HEK293 (cell line): Measurements from ENCODE around the gene CISD1.
A peak's percentile ranks its signal among the peaks of the same experiment; 100 is the strongest.

Source experiments
- CTCF ChIA-PET: fragments of 350-600 bp; formaldehyde crosslinking; extraction: SDS; loops from one replicate; lab custom pipeline; 2021; ENCODE audit warnings: antibody characterized with exemption; lab: Yijun Ruan, JAX
- POLR2A ChIA-PET: fragments of 300-600 bp; formaldehyde crosslinking; extraction: SDS; loops from one replicate; lab custom pipeline; 2020; ENCODE audit warnings: antibody characterized with exemption, inconsistent platforms; lab: Yijun Ruan, JAX
- H3K27ac ChIP-seq: fragments of 200-500 bp; sonication (Bioruptor generic); 2 replicates; pipeline ENCODE4 v1.5.1; 2014; ENCODE audit warnings: low read depth, low read length, control low read depth, inconsistent platforms; ENCODE audit errors: extremely low read depth
- H3K36me3 ChIP-seq, 2 experiments: fragments of 200-500 bp in 1 of 2; sonication (Bioruptor generic) in 1 of 2; 1 replicate in 1 of 2; 2 replicates in 1 of 2; pipeline ENCODE4 v1.5.1; 2014 to 2017; ENCODE audit warnings: inconsistent platforms in 2 of 2, low read length in 2 of 2; ENCODE audit not compliant: control insufficient read depth in 2 of 2, insufficient read depth in 1 of 2
- H3K4me1 ChIP-seq: fragments of 200-500 bp; sonication (Bioruptor generic); 2 replicates; pipeline ENCODE4 v1.5.1; 2014; ENCODE audit warnings: mild to moderate bottlenecking, low read length, inconsistent platforms; ENCODE audit not compliant: control insufficient read depth, insufficient read depth
- H3K4me3 ChIP-seq: 2 replicates; pipeline ENCODE4 v1.5.1; 2011; ENCODE audit warnings: low read depth, mild to moderate bottlenecking, control low read depth, low read length, moderate library complexity
- H3K9me3 ChIP-seq: fragments of 200-500 bp; sonication (Bioruptor generic); 2 replicates; pipeline ENCODE4 v1.5.1; 2014; ENCODE audit warnings: low read depth, low read length, inconsistent platforms; ENCODE audit not compliant: control insufficient read depth, insufficient read depth
- EGR2 ChIP-seq: fragments of 450-650 bp; formaldehyde crosslinking; IDR thresholded peaks from 2 replicates; pipeline ENCODE4 v1.5.1; 2016; ENCODE audit warnings: low read depth, missing biosample characterization, missing genetic modification characterization
- GLI2 ChIP-seq: fragments of 450-650 bp; formaldehyde crosslinking; IDR thresholded peaks from 2 replicates; pipeline ENCODE4; 2017; ENCODE audit warnings: missing biosample characterization, missing genetic modification characterization, low read depth, borderline replicate concordance
- GLIS2 ChIP-seq: fragments of 450-650 bp; formaldehyde crosslinking; IDR thresholded peaks from 2 replicates; pipeline ENCODE4 v1.5.1; 2016; ENCODE audit warnings: missing biosample characterization, missing genetic modification characterization
- KLF1 ChIP-seq: fragments of 450-650 bp; formaldehyde crosslinking; IDR thresholded peaks from 2 replicates; pipeline ENCODE4 v1.5.1; 2016; ENCODE audit warnings: missing biosample characterization, missing genetic modification characterization
- RBAK ChIP-seq: fragments of 450-650 bp; formaldehyde crosslinking; IDR thresholded peaks from 2 replicates; pipeline ENCODE4 v1.5.1; 2016; ENCODE audit warnings: missing biosample characterization, missing genetic modification characterization
- REPIN1 ChIP-seq: fragments of 450-650 bp; formaldehyde crosslinking; IDR thresholded peaks from 2 replicates; pipeline ENCODE4 v1.5.1; 2017; ENCODE audit warnings: missing biosample characterization, missing genetic modification characterization, low read depth
- SCRT2 ChIP-seq: fragments of 450-650 bp; formaldehyde crosslinking; IDR thresholded peaks from 2 replicates; pipeline ENCODE4 v1.5.1; 2016; ENCODE audit warnings: missing biosample characterization, missing genetic modification characterization
- TCF7L2 ChIP-seq: IDR thresholded peaks from 2 replicates; pipeline ENCODE4 v1.6.1; 2011; ENCODE audit warnings: low read depth, mild to moderate bottlenecking, inconsistent platforms, low read length, moderate library complexity, borderline replicate concordance
- TRIM28 ChIP-seq: IDR thresholded peaks from 2 replicates; pipeline ENCODE4 v1.6.1; 2011; ENCODE audit warnings: low read length, control low read depth, borderline replicate concordance
- ZNF155 ChIP-seq: fragments of 450-650 bp; formaldehyde crosslinking; IDR thresholded peaks from 2 replicates; pipeline ENCODE4 v1.5.1; 2016; ENCODE audit warnings: missing biosample characterization, missing genetic modification characterization
- ZNF157 ChIP-seq: fragments of 450-650 bp; formaldehyde crosslinking; IDR thresholded peaks from 2 replicates; pipeline ENCODE4 v1.5.1; 2016; ENCODE audit warnings: missing biosample characterization, missing genetic modification characterization
- ZNF341 ChIP-seq: fragments of 450-650 bp; formaldehyde crosslinking; IDR thresholded peaks from 2 replicates; pipeline ENCODE4; 2016; ENCODE audit warnings: low read depth, missing biosample characterization, missing genetic modification characterization
- ZNF404 ChIP-seq: fragments of 450-650 bp; formaldehyde crosslinking; IDR thresholded peaks from 2 replicates; pipeline ENCODE4 v1.5.1; 2017; ENCODE audit warnings: missing biosample characterization, missing genetic modification characterization
- ZNF48 ChIP-seq: fragments of 450-650 bp; formaldehyde crosslinking; IDR thresholded peaks from 2 replicates; pipeline ENCODE4 v1.5.1; 2016; ENCODE audit warnings: missing biosample characterization, missing genetic modification characterization
- ZNF548 ChIP-seq: fragments of 450-650 bp; formaldehyde crosslinking; IDR thresholded peaks from 2 replicates; pipeline ENCODE4 v1.5.1; 2016; ENCODE audit warnings: missing biosample characterization, missing genetic modification characterization
- ZNF610 ChIP-seq: fragments of 450-650 bp; formaldehyde crosslinking; IDR thresholded peaks from 2 replicates; pipeline ENCODE4 v1.5.1; 2016; ENCODE audit warnings: missing biosample characterization, missing genetic modification characterization, borderline replicate concordance
- ZNF747 ChIP-seq: fragments of 450-650 bp; formaldehyde crosslinking; IDR thresholded peaks from 2 replicates; pipeline ENCODE4 v1.5.1; 2016; ENCODE audit warnings: missing biosample characterization, missing genetic modification characterization
- ZNF777 ChIP-seq: fragments of 450-650 bp; formaldehyde crosslinking; IDR thresholded peaks from 2 replicates; pipeline ENCODE4 v1.5.1; 2017; ENCODE audit warnings: missing biosample characterization, missing genetic modification characterization, borderline replicate concordance
- ZNF843 ChIP-seq: fragments of 450-650 bp; formaldehyde crosslinking; IDR thresholded peaks from 2 replicates; pipeline ENCODE4 v1.5.1; 2016; ENCODE audit warnings: missing biosample characterization, missing genetic modification characterization
- TF ChIP-seq, protein P1 (sequence below): fragments of 450-650 bp; formaldehyde crosslinking; IDR thresholded peaks from 2 replicates; pipeline ENCODE4 v1.5.1; 2016; ENCODE audit warnings: missing biosample characterization, missing genetic modification characterization
- TF ChIP-seq, protein P2 (sequence below): fragments of 450-650 bp; formaldehyde crosslinking; IDR thresholded peaks from 2 replicates; pipeline ENCODE4 v1.5.1; 2016; ENCODE audit warnings: missing biosample characterization, missing genetic modification characterization, low read depth
- TF ChIP-seq, protein P3 (sequence below): fragments of 450-650 bp; formaldehyde crosslinking; IDR thresholded peaks from 2 replicates; pipeline ENCODE4 v1.5.1; 2016; ENCODE audit warnings: missing biosample characterization, missing genetic modification characterization
- TF ChIP-seq, protein P4 (sequence below): fragments of 450-650 bp; formaldehyde crosslinking; IDR thresholded peaks from 2 replicates; pipeline ENCODE4 v1.5.1; 2016; ENCODE audit warnings: missing biosample characterization, missing genetic modification characterization
- TF ChIP-seq, protein P5 (sequence below): fragments of 450-650 bp; formaldehyde crosslinking; IDR thresholded peaks from 2 replicates; pipeline ENCODE4 v1.5.1; 2016; ENCODE audit warnings: missing biosample characterization, missing genetic modification characterization
- TF ChIP-seq, protein P6 (sequence below): fragments of 450-650 bp; formaldehyde crosslinking; IDR thresholded peaks from 2 replicates; pipeline ENCODE4 v1.5.1; 2016; ENCODE audit warnings: missing biosample characterization, missing genetic modification characterization

CISD1 gene

DNA sequence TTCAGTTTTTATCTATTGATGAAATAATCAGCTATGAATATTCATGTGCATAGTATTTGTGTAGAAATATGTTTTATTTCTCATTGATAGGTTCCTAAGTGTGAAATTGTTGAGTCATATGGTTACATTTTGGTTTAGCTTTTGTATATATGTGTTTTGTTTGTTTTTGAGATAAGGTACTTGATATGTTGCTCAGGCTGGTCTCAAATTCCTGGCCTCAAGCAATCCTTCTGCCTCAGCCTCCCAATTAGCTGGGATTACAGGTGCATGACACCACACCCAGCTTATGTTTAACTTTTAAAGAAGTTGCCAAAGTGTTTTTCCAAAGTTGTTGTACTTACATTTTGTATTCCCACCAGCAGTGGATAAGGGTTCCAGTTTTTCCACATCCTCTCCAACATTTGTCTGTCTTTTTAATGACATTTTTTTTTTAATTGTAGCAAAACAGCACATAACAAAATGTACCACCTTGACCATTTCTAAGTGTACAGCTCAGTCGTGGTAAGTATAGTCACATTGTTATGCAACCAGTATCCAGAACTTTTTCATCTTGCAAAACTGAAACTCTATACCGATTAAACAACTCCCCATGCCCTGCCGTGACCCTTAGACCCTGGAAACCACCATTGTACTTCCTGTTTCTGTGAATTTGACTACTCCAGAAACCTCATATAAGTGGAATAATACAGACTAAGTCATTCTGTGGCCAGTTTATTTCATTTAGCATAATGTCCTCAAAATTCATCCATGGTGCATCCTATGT is 53.3 kb downstream of the CISD1 start:
- Histone ChIP-seq H3K9me3 (no peaks in the 10 kb centered on the region), H3K4me1 (no peaks in the 10 kb centered on the region; the same call in 1 of the 2 replicates), H3K27ac (no peak overlapping the region), H3K4me3 (no peak overlapping the region), H3K36me3 (no peaks in the 10 kb centered on the region)
- POLR2A ChIA-PET, result interaction anchor here (0.6 to 1.6 kb wide), 2 partner anchors 13 to 22 kb away, joined by 3 to 5 read pairs; partner anchors contain the start of gene UBE2D1
- CTCF ChIA-PET, result interaction anchor here (0.6 to 2.5 kb wide), 4 partner anchors 22 to 473 kb away, joined by 3 to 5 read pairs (median 4); no protein-coding TSS in a partner anchor
- TF ChIP-seq ZNF548 (no peak), ZNF341 (tag by site-specific recombination) (no peak), ZNF157 (no peak), ZNF48 (no peak), ZNF777 (tag by site-specific recombination) (no peak), EGR2 (tag by site-specific recombination) (no peak), GLIS2 (tag by site-specific recombination) (no peak), ZNF155 (no peak), REPIN1 (tag by site-specific recombination) (no peak), RBAK (tag by site-specific recombination) (no peak), ZNF404 (no peak), ZNF610 (tag by site-specific recombination) (no peak), SCRT2 (tag by site-specific recombination) (no peak), KLF1 (tag by site-specific recombination) (peak; percentile 43; the same call in 1 of the 2 replicates), TRIM28 (0 out of 2 replicates have a peak, but pooled peaks have one; percentile 18), GLI2 (tag by site-specific recombination) (no peak), ZNF747 (tag by site-specific recombination) (no peak), TCF7L2 (no peak), ZNF843 (0 out of 2 replicates have a peak, but pooled peaks have one; percentile 39)
- TF ChIP-seq, protein P1, sequence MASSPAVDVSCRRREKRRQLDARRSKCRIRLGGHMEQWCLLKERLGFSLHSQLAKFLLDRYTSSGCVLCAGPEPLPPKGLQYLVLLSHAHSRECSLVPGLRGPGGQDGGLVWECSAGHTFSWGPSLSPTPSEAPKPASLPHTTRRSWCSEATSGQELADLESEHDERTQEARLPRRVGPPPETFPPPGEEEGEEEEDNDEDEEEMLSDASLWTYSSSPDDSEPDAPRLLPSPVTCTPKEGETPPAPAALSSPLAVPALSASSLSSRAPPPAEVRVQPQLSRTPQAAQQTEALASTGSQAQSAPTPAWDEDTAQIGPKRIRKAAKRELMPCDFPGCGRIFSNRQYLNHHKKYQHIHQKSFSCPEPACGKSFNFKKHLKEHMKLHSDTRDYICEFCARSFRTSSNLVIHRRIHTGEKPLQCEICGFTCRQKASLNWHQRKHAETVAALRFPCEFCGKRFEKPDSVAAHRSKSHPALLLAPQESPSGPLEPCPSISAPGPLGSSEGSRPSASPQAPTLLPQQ (tag by site-specific recombination), result no peak
- TF ChIP-seq, protein P2, sequence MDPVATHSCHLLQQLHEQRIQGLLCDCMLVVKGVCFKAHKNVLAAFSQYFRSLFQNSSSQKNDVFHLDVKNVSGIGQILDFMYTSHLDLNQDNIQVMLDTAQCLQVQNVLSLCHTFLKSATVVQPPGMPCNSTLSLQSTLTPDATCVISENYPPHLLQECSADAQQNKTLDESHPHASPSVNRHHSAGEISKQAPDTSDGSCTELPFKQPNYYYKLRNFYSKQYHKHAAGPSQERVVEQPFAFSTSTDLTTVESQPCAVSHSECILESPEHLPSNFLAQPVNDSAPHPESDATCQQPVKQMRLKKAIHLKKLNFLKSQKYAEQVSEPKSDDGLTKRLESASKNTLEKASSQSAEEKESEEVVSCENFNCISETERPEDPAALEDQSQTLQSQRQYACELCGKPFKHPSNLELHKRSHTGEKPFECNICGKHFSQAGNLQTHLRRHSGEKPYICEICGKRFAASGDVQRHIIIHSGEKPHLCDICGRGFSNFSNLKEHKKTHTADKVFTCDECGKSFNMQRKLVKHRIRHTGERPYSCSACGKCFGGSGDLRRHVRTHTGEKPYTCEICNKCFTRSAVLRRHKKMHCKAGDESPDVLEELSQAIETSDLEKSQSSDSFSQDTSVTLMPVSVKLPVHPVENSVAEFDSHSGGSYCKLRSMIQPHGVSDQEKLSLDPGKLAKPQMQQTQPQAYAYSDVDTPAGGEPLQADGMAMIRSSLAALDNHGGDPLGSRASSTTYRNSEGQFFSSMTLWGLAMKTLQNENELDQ (tag by site-specific recombination), result no peak
- TF ChIP-seq, protein P3, sequence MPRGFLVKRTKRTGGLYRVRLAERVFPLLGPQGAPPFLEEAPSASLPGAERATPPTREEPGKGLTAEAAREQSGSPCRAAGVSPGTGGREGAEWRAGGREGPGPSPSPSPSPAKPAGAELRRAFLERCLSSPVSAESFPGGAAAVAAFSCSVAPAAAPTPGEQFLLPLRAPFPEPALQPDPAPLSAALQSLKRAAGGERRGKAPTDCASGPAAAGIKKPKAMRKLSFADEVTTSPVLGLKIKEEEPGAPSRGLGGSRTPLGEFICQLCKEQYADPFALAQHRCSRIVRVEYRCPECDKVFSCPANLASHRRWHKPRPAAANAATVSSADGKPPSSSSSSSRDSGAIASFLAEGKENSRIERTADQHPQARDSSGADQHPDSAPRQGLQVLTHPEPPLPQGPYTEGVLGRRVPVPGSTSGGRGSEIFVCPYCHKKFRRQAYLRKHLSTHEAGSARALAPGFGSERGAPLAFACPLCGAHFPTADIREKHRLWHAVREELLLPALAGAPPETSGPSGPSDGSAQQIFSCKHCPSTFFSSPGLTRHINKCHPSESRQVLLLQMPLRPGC (tag by site-specific recombination), result 0 out of 2 replicates have a peak, but pooled peaks have one; percentile 34
- TF ChIP-seq, protein P4, sequence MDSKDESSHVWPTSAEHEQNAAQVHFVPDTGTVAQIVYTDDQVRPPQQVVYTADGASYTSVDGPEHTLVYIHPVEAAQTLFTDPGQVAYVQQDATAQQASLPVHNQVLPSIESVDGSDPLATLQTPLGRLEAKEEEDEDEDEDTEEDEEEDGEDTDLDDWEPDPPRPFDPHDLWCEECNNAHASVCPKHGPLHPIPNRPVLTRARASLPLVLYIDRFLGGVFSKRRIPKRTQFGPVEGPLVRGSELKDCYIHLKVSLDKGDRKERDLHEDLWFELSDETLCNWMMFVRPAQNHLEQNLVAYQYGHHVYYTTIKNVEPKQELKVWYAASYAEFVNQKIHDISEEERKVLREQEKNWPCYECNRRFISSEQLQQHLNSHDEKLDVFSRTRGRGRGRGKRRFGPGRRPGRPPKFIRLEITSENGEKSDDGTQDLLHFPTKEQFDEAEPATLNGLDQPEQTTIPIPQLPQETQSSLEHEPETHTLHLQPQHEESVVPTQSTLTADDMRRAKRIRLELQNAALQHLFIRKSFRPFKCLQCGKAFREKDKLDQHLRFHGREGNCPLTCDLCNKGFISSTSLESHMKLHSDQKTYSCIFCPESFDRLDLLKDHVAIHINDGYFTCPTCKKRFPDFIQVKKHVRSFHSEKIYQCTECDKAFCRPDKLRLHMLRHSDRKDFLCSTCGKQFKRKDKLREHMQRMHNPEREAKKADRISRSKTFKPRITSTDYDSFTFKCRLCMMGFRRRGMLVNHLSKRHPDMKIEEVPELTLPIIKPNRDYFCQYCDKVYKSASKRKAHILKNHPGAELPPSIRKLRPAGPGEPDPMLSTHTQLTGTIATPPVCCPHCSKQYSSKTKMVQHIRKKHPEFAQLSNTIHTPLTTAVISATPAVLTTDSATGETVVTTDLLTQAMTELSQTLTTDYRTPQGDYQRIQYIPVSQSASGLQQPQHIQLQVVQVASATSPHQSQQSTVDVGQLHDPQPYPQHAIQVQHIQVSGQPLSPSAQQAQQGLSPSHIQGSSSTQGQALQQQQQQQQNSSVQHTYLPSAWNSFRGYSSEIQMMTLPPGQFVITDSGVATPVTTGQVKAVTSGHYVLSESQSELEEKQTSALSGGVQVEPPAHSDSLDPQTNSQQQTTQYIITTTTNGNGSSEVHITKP (tag by site-specific recombination), result no peak
- TF ChIP-seq, protein P5, sequence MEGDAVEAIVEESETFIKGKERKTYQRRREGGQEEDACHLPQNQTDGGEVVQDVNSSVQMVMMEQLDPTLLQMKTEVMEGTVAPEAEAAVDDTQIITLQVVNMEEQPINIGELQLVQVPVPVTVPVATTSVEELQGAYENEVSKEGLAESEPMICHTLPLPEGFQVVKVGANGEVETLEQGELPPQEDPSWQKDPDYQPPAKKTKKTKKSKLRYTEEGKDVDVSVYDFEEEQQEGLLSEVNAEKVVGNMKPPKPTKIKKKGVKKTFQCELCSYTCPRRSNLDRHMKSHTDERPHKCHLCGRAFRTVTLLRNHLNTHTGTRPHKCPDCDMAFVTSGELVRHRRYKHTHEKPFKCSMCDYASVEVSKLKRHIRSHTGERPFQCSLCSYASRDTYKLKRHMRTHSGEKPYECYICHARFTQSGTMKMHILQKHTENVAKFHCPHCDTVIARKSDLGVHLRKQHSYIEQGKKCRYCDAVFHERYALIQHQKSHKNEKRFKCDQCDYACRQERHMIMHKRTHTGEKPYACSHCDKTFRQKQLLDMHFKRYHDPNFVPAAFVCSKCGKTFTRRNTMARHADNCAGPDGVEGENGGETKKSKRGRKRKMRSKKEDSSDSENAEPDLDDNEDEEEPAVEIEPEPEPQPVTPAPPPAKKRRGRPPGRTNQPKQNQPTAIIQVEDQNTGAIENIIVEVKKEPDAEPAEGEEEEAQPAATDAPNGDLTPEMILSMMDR (tag by site-specific recombination), result no peak
- TF ChIP-seq, protein P6, sequence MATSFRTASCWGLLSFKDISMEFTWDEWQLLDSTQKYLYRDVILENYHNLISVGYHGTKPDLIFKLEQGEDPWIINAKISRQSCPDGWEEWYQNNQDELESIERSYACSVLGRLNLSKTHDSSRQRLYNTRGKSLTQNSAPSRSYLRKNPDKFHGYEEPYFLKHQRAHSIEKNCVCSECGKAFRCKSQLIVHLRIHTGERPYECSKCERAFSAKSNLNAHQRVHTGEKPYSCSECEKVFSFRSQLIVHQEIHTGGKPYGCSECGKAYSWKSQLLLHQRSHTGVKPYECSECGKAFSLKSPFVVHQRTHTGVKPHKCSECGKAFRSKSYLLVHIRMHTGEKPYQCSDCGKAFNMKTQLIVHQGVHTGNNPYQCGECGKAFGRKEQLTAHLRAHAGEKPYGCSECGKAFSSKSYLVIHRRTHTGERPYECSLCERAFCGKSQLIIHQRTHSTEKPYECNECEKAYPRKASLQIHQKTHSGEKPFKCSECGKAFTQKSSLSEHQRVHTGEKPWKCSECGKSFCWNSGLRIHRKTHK (tag by site-specific recombination), result no peak
